ENCODE results near the gene BMPR2. TPM values are rescaled to one million over a fixed set of nuclear protein-coding genes. Genes with fewer than 3 reads are reported as not detected.

BMPR2 gene
- total RNA-seq, 1 experiment from 2014 or later: 12.8 TPM

DNA sequence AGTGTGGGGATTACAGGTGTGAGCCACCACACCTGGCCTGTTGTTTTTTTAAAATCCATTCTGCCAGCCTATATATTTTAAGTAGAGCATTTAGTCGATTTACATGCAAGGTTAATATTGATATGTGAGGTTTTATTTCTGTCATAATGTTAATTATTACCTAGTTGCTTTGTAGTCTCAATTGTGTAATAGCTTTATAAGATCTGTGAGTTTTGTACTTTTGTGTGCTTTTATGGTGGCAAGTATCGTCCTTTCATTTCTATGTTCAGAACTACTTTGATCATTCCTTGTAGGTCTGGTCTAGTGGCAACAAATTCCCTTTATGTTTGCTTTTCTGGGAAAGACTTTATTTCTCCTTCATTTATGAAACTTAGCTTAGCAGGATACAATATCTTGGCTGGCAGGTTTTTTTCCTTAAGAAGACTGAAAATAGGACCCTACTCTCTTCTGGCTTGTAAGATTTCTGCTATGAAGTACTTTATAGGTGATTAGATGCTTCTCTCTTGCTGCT is 207.6 kb downstream of the BMPR2 start:
- CTCF ChIA-PET: no interaction called here
- no peak overlapping the region for H2AFZ ChIP-seq (ENCODE audit: low read depth, low read length, poor library complexity, severe bottlenecking)
- H3K27me3 ChIP-seq (ENCODE audit: insufficient read depth, low read length): no peaks in the 10 kb centered on the region
- intact Hi-C loops (cut with micrococcal nuclease): loop anchor here (10.0 kb wide), 1 partner anchor 1071 kb away; no protein-coding TSS in a partner anchor
- peaks cover 0 to 3% of the 10 kb centered on the region in 2 experiments; a peak in 1 of 4 replicates for H3K9me3 ChIP-seq (ENCODE audit: control insufficient read depth in 1 of 2, insufficient read depth in 1 of 2, low read depth in 1 of 2, low read length in 2 of 2)
- no peaks in the 10 kb centered on the region for H3K79me2 ChIP-seq (ENCODE audit: insufficient read depth, low read length)
- no TSS peak for BruUV-seq (replicated peaks)
- DNase-seq (ENCODE audit: low read depth, low spot score) (no peak), ATAC-seq (no peak)
- peaks cover 0 to 5% of the 10 kb centered on the region in 2 experiments; a peak in 2 of 4 replicates for H3K4me1 ChIP-seq (ENCODE audit: control insufficient read depth in 1 of 2, insufficient read depth in 2 of 2, low read length in 2 of 2)
- no peak overlapping the region for H3K4me3 ChIP-seq (replicated peaks in 1 of 2; ENCODE audit: low read depth in 1 of 2, low read length in 2 of 2)
- H3K4me2 ChIP-seq (ENCODE audit: low read length): no peak overlapping the region
- POLR2A ChIA-PET: no interaction called here
- no peak overlapping the region for H3K27ac ChIP-seq (ENCODE audit: low read depth, low read length)
- no peak overlapping the region for H3K9ac ChIP-seq (ENCODE audit: low read length)
- H3K9me2 ChIP-seq (ENCODE audit: insufficient read depth): no peaks in the 10 kb centered on the region
- H4K20me1 ChIP-seq (ENCODE audit: insufficient read depth): no peaks in the 10 kb centered on the region
- TF ChIP-seq CBX3 (IDR thresholded peaks at IDR 0.05; ENCODE audit: low read depth) (no peak), EZH2 (IDR thresholded peaks at IDR 0.05) (no peak), SRF (IDR thresholded peaks at IDR 0.05; ENCODE audit: low read depth) (no peak), ZFX (IDR thresholded peaks at IDR 0.05) (no peak), SP1 (IDR thresholded peaks at IDR 0.05; ENCODE audit: low read depth) (no peak), RAD21 (IDR thresholded peaks at IDR 0.05; ENCODE audit: low read depth) (no peak), EGR1 (IDR thresholded peaks at IDR 0.05; ENCODE audit: low read depth) (no peak), ELF1 (IDR thresholded peaks at IDR 0.05; ENCODE audit: borderline replicate concordance, low read depth) (no peak), ZNF274 (IDR thresholded peaks at IDR 0.05; ENCODE audit: low read depth, low read length) (no peak)
- RAD21 ChIA-PET (ENCODE audit: low non-redundant PET in 1 of 2, low total read pairs in 2 of 2, uncharacterized antibody in 2 of 2, unreplicated experiment in 2 of 2): no interaction called here
- H3K36me3 ChIP-seq (ENCODE audit: control insufficient read depth in 1 of 2, insufficient read depth in 2 of 2, low read length in 2 of 2): no peaks in the 10 kb centered on the region

All from HCT116 (cell line).